OCI-LY7 (cell line): ENCODE data around the gene LGALS8. TPM values are rescaled to one million over a fixed set of nuclear protein-coding genes. Genes with fewer than 3 reads are reported as not detected.

Source experiments
- BruUV-seq: library from RNA; stranded (reverse); fragments of 400-500 nt; replicated peaks from 2 replicates; lab custom pipeline; 2021; lab: Mats Ljungman, UMichigan
- CTCF ChIA-PET: fragments of 300-600 bp; sonication (Branson Sonifier 250); formaldehyde crosslinking; loops from one replicate; lab custom pipeline; 2022; ENCODE audit warnings: antibody characterized with exemption; ENCODE audit not compliant: unreplicated experiment; lab: Charles Lee
- POLR2A ChIA-PET: fragments of 300-600 bp; sonication (Branson Sonifier 250); formaldehyde crosslinking; loops from one replicate; lab custom pipeline; 2022; ENCODE audit warnings: antibody characterized with exemption; lab: Charles Lee
- DNase-seq: peaks from one replicate; pipeline ENCODE4 v3.0.0-alpha.2; 2015; ENCODE audit warnings: low spot score
- H2AFZ ChIP-seq: fragments of 200-600 bp; sonication (generic), shearing (Covaris generic); 2 replicates; pipeline ENCODE4 v1.6.1; 2014; ENCODE audit warnings: mild to moderate bottlenecking, antibody characterized with exemption, low read length, moderate library complexity
- H3K27ac ChIP-seq: fragments of 200-600 bp; sonication (generic); 2 replicates; pipeline ENCODE4 v1.5.1; 2014; ENCODE audit warnings: mixed run types, low read depth, mild to moderate bottlenecking, moderate library complexity, low read length, inconsistent platforms; ENCODE audit not compliant: poor library complexity, severe bottlenecking
- H3K36me3 ChIP-seq: fragments of 200-600 bp; sonication (generic); 2 replicates; pipeline ENCODE4 v1.6.1; 2014; ENCODE audit warnings: mild to moderate bottlenecking, antibody characterized with exemption, low read length, moderate library complexity, mixed read lengths; ENCODE audit not compliant: insufficient read depth
- H3K4me1 ChIP-seq: fragments of 200-600 bp; sonication (generic); 2 replicates; pipeline ENCODE4 v1.5.1; 2014; ENCODE audit warnings: mild to moderate bottlenecking, low read length; ENCODE audit not compliant: insufficient read depth, poor library complexity, severe bottlenecking
- H3K4me2 ChIP-seq: fragments of 200-600 bp; sonication (generic); 2 replicates; pipeline ENCODE4 v1.6.1; 2014; ENCODE audit warnings: mild to moderate bottlenecking, low read length
- H3K4me3 ChIP-seq: fragments of 200-600 bp; sonication (generic); 2 replicates; pipeline ENCODE4 v1.5.1; 2014; ENCODE audit warnings: mild to moderate bottlenecking, low read depth, low read length; ENCODE audit not compliant: poor library complexity, severe bottlenecking
- H3K79me2 ChIP-seq: fragments of 200-600 bp; sonication (generic); 2 replicates; pipeline ENCODE4 v1.6.1; 2016; ENCODE audit warnings: low read depth, mild to moderate bottlenecking, low read length, moderate library complexity, mixed read lengths; ENCODE audit not compliant: insufficient read depth
- H3K9me2 ChIP-seq: fragments of 200-600 bp; sonication (generic); 2 replicates; pipeline ENCODE4 v1.6.1; 2016; ENCODE audit warnings: mild to moderate bottlenecking, low read length, mixed read lengths; ENCODE audit not compliant: insufficient read depth
- H3K9me3 ChIP-seq: fragments of 200-600 bp; sonication (generic); 2 replicates; pipeline ENCODE4 v1.6.1; 2014; ENCODE audit warnings: mild to moderate bottlenecking, mixed run types, low read length, mixed read lengths
- H4K20me1 ChIP-seq: fragments of 200-600 bp; sonication (generic); 2 replicates; pipeline ENCODE4 v1.6.1; 2014; ENCODE audit warnings: mild to moderate bottlenecking, antibody characterized with exemption, low read length, moderate library complexity, mixed read lengths; ENCODE audit not compliant: insufficient read depth
- EZH2phosphoT487 ChIP-seq: fragments of 200-600 bp; sonication (generic); IDR thresholded peaks from 2 replicates; pipeline ENCODE4 v1.6.1; 2018; ENCODE audit warnings: low read depth, borderline replicate concordance, mild to moderate bottlenecking, mixed run types, antibody characterized with exemption, low read length, moderate library complexity, mixed read lengths
- intact Hi-C: fragments of 100-400 bp; cut with micrococcal nuclease; formaldehyde crosslinking; loops from one replicate; pipeline ENCODE4 v1.10.0; 2022; ENCODE audit not compliant: unreplicated experiment
- total RNA-seq, 2 experiments: library from RNA; depleted of rRNA in 1 of 2; stranded (reverse); fragments of >200 nt in 1 of 2; shearing (Covaris generic) in 1 of 2; gene quantifications; 2 replicates each; pipeline ENCODE4 v1.2.3, GENCODE V29; 2014 to 2022
- TF ChIP-seq, protein P1 (sequence below): fragments of 200-600 bp; sonication (generic); conservative IDR thresholded peaks from 2 replicates; pipeline ENCODE4 v1.5.1; 2014; ENCODE audit warnings: mild to moderate bottlenecking, antibody characterized with exemption, low read length, moderate library complexity, mixed read lengths

The LGALS8 gene
- total RNA-seq, 2 experiments from 2014 or later, result not detected

DNA sequence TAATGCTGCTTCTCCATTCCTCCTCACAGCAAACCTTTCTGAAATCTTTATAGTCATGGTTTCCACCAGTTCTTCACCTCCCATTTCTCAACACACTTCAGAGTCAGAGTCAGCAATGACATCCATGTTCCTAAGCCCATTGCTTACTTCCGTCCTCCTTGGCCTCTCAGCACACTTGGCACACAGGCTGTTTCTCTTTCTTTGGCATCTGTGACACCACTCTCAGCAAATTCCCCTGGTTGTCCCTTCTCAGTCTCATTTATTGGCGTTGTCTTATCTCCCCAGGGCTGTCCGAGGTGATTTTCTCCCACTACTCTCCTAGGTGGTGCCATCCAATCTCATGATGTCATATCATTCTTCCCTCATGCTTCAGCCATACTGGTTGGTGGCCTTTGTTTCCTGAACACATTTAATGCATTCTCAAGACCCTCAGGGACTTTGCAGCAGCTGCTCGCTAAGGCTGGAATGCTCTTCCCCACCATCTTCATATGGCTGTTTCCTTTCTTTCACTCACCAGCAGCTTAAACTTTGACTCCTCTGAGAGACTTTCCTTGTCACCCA, 3.3 kb upstream of the LGALS8 start:
- intact Hi-C loops, result no loop called here
- no peaks in the 10 kb centered on the region for H3K9me3 ChIP-seq
- ChIA-PET CTCF (no interaction called here), POLR2A (no interaction called here)
- no TSS peak for BruUV-seq
- H4K20me1 ChIP-seq, result no peaks in the 10 kb centered on the region
- H2AFZ ChIP-seq, result no peak overlapping the region
- no peak overlapping the region for H3K4me2 ChIP-seq
- no peak for TF ChIP-seq EZH2phosphoT487
- TF ChIP-seq, protein P1, sequence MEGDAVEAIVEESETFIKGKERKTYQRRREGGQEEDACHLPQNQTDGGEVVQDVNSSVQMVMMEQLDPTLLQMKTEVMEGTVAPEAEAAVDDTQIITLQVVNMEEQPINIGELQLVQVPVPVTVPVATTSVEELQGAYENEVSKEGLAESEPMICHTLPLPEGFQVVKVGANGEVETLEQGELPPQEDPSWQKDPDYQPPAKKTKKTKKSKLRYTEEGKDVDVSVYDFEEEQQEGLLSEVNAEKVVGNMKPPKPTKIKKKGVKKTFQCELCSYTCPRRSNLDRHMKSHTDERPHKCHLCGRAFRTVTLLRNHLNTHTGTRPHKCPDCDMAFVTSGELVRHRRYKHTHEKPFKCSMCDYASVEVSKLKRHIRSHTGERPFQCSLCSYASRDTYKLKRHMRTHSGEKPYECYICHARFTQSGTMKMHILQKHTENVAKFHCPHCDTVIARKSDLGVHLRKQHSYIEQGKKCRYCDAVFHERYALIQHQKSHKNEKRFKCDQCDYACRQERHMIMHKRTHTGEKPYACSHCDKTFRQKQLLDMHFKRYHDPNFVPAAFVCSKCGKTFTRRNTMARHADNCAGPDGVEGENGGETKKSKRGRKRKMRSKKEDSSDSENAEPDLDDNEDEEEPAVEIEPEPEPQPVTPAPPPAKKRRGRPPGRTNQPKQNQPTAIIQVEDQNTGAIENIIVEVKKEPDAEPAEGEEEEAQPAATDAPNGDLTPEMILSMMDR, result no peak
- H3K79me2 ChIP-seq, result no peaks in the 10 kb centered on the region
- H3K4me1 ChIP-seq, result peaks cover 11% of the 10 kb centered on the region
- H3K9me2 ChIP-seq, result no peaks in the 10 kb centered on the region
- no peaks in the 10 kb centered on the region for H3K36me3 ChIP-seq
- no peak overlapping the region for H3K27ac ChIP-seq
- no peak for DNase-seq
- H3K4me3 ChIP-seq, result no peak overlapping the region

DNA sequence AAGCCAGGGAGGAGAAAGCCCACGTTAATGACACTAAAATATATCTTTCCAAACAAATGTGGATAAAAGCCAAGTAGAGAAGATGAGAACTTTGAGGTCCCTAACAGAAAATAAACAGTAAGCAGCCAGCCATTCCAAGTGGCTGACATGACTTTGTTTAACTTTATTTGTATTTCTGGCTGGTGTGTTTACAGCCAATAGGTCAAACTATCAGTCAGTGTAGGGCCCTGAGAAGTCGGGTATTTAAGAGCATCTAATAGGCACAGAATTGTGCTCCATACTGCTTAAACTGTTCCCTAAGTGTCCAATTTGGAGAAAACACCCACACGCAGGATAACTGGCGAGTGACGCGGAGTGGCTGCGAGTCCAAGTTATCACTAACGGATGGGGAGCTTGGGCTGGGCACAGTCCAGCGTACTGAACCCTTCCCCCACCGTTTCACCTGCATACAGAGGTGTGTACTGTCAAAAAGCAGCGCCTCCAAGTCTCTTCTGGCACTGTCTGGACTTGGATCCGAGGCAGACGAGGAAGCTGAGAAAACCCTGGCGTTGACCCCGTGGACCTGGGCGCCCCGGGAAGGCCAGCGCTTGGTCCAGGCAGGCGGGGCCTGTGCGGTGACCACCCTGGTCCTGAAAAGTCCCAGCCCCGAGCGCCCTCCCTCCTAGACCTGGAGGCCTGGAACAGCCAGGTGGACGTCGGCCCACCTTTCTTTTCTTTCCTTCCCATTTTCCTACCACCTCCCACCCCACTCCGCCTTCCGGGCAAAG, 662 bp upstream of the LGALS8 start:
- Histone ChIP-seq H2AFZ (no peak overlapping the region), H3K9me3 (no peaks in the 10 kb centered on the region), H3K4me1 (peaks cover 11% of the 10 kb centered on the region), H3K36me3 (no peaks in the 10 kb centered on the region), H3K4me2 (no peak overlapping the region), H3K4me3 (no peak overlapping the region), H4K20me1 (no peaks in the 10 kb centered on the region), H3K27ac (no peak overlapping the region), H3K9me2 (no peaks in the 10 kb centered on the region), H3K79me2 (no peaks in the 10 kb centered on the region)
- no peak for DNase-seq
- intact Hi-C loops, result no loop called here
- POLR2A ChIA-PET, result interaction anchor here (0.6 kb wide), 1 partner anchor 132 kb away, joined by 3 read pairs; no protein-coding TSS in a partner anchor
- CTCF ChIA-PET, result no interaction called here
- TF ChIP-seq, protein P1, result no peak
- TF ChIP-seq EZH2phosphoT487, result no peak
- BruUV-seq, result no TSS peak
